ELF-1 (cell line): ENCODE measurements around the gene IFT81.
"Not testable (repeated sequence)": the region's sequence is repeated elsewhere in the genome, so short reads cannot be mapped to it uniquely, and the experiment has no call there.

Experiments used
- DNase-seq: peaks from one replicate; pipeline ENCODE4 v3.0.0-alpha.2; 2016; ENCODE audit warnings: low read depth, low spot score

The IFT81 gene

DNA sequence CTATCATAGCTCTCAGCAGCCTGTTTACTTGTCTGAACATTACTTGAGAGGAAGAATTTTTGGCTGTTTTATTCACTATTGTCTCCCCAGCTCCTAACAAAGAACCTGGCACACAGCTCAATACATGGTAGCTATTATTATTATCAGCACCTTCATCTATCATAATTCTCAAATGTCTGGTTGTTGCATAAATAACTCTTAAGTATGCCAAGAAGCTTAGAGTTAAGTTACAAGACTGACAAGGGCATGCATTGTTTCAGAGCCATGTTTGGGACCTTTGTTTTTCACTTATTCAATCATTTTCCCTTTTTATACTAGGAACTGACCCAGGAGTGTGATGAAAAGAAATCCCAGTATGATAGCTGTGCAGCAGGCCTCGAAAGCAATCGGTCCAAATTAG, 79.4 kb downstream of the IFT81 start:
- DNase-seq, result no peak

DNA sequence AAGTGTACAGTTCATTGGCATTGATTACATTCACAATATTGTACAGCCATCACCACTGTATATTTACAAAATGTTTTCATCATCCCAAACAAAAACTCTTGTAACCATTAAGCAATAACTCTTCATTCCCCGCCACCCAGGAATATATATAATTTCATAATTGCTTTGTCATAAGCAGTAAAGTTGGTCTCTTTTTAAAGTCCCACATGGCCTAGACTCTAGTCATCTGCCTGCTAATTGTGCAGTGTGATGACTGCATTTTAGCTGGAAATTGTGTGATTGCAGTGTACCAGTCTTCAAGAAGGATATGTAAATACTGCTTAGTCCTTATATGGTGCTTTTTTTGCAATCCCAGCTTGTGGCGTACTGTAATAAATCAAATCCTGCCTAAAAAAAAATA, 81.8 kb downstream of the IFT81 start:
- no peak for DNase-seq

DNA sequence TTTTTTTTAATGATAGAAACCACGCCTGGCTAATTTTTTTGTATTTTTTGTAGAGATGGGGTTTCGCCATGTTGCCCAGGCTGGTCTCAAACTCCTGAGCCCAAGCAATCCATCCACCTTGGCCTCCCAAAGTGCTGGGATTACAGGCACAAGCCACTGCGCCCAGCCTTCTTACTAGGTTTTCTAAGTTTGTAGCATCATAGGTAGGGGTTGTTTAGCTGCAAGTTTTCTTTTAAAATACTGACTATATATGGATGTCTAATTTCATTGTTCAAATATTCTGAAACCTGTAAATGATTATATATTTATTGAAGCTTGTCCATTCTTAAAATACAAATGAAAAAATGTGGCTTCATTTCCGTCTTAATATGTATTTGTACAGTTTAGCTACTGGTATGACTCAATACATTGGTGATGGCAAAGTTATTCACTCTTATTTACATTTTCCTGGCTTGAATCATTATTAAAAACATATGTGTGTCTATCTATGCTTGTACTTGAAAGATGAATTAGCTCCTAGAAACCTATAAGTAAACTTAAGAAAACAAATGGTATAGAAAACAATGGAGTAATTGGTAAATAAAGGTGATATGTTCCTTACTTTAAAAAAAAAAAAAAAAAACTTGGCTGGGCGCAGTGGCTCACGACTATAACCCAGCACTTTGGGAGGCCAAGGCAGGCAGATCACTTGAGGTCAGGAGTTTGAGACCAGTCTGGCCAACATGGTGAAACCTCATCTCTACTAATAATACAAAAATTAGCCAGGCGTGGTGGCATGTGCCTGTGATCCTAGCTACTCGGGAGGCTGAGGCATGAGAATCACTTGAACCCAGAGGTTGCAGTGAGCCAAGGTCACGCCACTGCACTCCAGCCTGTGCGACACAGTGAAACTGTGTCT, 87.7 kb downstream of the IFT81 start:
- not testable (repeated sequence) for DNase-seq

DNA sequence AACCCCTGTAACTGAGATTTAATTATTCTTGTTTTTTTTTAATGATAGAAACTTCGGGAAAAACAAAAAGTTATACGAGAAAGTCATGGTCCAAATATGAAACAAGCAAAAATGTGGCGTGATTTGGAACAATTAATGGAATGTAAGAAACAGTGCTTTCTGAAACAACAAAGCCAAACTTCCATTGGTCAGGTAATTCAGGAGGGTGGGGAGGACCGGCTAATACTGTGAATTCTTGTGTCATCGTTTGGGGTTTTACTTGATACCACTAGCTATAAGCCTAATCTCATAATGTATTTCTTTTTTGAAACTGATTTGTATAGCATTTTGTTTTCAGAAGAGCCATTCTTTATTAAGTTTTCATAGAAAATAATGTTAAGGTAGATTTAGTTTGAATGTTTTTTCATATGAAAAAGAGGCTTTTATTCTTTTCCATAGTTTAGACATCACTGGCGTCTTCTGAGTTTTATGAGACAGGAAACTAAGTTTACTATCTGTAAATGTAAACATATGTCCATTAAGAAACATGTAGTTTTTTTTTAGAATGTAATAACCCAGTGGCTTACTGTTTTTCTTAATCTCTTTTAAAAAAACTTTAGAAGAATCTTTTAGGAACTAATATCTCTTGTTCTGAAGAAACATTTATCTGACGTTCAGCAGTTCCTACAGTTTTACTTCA, 94.0 kb downstream of the IFT81 start:
- no peak for DNase-seq

DNA sequence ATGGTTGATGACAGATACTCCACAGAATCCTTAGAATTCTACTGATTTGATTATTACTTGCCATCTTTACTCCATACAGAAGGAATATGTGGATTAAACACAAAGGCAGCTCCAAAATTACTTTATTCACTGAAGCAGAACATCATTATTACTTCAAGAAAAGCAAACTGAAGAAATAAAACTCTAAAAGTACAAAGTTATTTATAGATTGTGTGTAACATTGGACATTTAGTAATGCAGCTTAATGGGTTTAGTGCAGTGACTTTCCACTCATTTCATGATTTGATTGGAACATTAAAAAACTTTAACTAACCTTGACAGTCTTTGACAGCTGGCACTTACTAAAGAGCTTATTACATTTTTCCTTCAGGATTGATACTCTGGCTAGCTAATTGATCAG, 97.9 kb downstream of the IFT81 start:
- DNase-seq, result no peak

DNA sequence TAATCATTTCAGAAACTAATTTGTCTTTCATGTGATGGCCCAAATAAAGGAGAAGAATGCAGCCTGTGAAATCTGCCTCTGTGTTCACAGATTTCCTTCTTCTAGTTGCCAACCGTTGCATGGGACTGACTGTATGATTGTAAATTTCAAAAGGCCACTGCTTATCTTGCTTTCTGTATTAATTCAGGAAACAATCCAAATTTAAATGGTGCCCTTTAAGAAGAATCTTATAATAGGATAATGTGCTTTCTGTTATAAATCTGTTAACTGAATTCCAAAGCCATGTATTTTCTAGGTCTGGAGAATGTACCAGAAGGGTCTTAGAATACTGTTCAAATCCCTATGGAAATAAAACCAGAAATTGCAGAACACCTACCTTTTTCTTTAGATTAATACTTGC, 98.3 kb downstream of the IFT81 start:
- DNase-seq, result no peak

DNA sequence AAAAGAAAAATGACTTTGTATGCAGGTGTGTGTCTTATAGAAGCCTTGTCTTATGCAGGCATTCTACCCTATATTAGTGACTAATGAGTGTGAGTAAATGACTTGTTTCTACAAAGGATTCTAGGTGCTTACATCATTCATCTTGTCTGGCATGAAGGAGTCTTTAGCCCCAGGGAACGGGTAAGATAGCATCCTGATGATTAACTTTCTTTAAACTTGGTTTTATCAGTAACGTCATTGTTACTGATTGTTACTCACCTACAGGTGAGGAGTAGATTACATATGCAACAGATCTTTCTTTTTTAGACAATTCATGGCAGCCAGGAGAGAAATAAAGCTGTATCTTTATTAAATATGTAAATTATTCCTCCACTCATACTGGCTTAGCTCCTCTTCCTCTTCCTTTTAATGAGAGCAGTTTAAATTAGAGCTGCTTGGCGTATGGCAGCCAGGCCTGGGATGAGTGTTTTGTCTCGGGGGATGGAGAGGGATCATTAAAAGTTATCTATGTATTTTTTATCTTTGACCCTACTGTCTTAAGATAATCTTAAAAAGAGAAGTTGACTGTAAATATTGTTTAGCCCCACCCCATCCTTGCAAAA, 99.7 kb downstream of the IFT81 start:
- no peak for DNase-seq

DNA sequence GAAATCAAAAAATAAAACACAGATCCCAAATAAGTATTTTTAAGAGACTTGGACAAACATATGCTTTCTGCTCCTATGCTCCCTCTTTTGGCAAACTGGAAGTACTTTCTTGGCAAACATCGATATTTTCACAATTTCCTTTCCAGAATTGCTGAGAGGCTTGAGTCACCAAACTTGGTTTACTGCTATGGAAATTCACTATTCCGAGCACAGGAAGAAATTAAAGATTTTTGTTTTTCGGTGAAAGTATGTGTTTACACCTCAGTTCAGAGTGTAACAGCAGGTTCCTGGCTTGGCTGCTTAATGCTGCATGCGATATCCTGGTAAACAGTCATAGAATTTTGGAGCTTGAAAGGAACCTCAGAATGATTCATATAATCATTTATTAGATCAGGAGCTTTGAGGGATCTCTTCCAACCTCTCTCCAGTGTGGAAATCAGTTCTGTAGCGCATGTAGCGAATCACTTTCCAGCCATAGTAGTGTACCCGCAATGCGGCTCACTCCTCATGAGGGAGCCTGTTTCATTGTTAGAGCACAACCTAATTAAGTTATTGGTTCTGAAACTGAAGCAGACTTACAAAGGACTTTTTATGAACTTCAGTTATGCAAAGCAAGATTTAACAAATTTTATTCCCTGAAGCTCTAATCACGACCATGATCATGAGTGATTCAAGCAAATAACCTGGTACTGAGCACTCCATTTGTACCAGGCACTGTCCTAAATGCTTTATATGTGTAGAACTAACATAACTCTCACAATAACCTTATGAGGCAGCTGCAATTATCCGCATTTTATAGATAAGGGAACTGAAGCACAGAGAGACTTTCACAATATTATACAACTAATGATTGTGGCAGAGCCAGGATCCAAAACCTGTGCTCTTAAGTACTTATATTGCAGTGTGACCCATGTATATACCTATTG, 100.5 kb downstream of the IFT81 start:
- no peak for DNase-seq

DNA sequence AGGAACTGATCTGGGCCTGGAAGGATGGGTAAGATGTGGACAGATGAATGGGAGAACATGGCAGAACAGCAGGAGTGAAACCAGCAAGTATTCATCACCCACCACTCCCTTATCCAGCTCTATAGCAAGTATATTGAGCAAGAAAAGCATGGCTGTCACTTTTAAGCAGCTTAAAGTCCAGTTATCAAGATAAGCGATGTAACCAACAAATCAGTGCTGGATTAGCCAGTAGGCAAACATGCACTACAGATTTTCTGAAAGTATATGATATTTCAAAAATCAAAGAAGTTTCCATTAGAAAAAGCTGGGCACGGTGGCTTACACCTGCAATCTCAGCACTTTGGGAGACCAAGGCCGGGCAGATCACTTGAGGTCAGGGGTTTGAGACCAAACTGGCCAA, 103.0 kb downstream of the IFT81 start:
- DNase-seq, result no peak

DNA sequence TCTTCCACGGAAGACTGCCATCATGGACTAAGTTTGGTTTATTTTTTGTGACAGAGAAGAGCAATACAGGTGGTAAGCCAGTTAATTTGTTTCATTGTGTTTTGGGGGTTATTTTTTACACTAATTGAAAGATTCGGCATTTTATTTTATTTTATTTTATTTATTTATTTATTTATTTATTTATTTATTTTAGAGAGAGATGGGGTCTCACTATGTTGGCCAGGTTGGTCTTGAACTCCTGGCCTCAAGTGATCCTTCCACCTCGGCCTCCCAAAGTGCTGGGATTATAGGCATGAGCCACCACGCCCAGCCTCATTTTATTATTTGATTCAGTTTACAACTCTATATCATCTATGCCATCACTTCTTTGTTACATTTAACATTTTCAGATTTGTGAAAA, 104.2 kb downstream of the IFT81 start:
- DNase-seq, result not testable (repeated sequence)

DNA sequence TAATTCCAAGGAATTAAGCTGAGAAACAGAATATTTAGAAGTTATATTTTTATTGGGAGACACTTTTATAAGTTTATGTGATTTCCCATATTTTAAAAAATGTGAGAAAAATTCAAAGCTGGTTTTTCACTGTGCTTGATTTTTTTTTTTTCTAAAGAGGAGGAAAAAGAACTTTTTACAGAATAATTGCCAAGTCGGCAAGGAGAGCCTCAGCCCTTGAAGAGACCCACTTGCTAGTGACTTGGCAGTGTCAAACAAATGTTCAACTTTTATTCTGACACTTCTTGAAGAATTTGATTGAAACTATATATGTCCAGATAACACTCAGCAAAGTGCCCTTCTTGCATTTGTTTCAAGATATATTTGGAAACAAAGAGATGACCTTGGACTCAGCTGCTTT, 104.6 kb downstream of the IFT81 start:
- no peak for DNase-seq

DNA sequence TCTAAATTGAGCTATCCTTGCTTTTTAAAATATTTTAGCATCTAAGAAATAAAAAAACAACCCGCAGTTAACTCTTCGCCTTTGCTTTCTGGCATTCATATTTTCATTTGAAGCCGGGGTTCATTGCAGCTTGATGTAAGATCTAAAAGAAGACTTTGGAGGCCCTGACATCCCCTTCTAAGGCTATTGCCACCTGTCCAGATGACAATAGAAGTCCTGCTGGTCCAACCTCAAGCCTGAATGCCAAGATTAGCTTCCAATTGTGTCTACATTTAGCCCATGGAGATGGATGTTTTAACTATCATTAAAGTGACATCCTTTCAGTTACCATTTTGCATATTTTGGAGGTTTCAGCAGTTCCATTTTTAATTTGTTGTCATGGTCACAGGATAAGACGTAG, 105.3 kb downstream of the IFT81 start:
- DNase-seq, result no peak

DNA sequence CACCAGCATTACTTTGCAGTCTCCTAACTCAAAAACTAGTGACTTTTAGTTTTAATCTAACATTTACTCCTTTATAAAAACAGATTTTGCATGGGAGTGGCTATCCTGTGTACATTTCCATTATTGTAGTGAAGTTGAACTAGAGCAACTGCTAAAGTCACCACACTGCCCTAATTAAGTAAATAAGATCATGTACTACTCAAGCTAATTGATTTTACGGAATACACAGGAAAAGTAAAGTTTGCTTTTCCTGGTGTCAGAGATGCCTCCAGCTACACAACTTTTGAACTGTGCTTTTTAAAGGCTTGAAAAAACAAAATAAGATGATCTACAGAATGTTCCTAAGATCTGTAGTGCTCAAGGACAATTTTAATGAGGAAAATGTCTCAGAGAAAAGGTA, 106.5 kb downstream of the IFT81 start:
- no peak for DNase-seq

DNA sequence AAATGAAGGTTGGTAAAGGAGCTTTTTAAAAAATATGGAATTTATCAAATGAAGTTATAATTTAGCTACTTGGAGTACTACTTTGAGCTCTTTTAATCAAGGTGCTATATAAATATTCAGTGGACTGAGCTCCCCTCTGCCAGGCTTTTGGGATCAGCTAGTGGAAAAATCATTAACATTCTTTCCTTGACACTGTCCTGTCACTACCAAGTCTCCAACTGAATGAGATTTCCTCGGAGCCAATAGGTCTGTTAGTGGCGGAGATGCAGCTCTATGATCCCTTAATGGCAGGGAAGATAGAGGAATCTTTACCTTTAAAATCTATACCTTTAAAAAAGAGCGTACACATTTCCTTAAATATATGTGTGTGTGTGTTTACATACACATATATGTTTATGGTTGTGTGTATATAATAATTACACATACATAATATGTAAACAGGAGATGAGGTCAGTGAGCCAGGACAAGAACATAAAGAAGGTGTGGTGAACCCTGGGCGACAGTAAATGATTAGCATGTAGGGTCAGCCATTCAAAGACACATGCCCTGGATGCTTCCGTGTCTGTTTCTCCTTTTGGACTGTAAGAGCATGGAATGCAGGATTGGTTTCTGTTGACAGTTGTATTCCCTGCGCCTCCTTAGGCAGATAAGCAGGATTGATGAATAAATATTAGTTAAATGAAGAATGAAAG, 109.2 kb downstream of the IFT81 start:
- DNase-seq, result no peak

DNA sequence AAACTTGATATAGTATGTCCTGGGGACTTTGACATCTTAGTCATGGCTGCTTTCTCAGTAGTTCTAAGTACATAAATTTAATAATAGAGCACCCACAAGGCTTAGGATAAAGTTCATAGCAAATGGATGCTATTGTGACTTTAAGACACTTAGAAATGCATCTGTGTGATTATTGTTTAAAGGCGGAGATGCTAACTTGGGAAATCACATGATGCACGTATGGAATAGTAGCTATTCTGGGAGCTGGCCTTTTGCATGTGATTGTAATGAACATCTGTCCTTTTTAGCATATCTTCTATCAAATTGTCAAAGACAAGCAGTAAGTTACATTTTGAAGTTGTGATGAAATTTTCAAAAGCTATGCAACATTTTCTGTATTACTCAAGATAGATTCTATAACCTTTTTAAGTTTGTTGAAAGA, 110.2 kb downstream of the IFT81 start:
- DNase-seq, result no peak

DNA sequence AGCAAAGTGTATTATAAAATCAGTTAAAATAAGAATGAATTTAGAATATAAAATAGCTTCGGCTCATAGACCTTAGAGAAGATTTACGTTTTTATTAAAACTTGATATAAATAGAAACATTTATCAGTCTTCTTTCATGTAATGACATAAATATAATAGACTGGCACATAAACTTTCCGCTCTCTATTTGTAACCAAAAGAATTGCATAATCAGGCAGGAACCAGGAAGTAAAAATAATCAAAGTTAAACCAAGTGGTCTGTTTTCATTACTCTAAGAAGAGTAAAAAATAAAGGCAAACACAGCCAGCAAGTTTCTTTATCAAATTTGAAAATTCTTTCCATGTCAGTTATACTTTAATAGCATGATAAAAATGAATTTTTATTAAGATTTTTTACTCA, 110.6 kb downstream of the IFT81 start:
- DNase-seq, result no peak

DNA sequence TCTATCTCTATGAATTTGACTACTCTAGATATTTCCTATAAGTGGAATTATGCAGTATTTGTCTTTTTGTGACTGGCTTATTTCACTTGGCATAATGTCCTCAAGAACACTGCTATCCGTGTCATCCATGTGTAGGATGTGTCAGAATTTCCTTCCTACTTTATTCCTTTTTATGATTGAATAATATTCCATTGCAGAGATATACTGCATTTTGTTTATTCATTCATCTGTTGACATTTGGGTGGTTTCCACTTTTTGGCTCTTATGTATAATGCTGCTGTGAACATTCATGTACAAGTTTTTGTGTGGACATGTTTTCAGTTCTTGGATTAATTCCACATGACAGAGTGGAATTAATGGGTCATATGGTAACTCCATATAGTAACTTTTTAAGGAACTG, 111.2 kb downstream of the IFT81 start:
- DNase-seq, result no peak

DNA sequence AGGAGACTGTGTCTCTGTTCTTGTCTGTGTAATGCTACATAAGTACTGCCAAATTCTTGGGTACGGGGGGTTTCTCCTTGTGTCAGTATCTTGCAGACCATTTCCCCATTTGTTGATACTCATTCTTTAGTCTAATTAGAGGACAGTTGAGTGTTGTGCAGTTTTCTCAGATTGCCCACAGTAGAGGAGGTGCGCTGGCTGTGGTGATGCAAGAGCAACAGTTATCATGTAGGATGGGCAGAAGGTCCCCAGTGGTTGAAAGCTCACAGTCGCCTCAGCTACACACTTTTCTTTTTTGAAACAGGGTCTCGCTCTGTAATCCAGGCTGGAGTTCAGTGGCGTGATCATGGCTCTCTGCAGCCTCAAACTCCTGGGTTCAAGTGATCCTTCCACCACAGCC, 119.1 kb downstream of the IFT81 start:
- no peak for DNase-seq

DNA sequence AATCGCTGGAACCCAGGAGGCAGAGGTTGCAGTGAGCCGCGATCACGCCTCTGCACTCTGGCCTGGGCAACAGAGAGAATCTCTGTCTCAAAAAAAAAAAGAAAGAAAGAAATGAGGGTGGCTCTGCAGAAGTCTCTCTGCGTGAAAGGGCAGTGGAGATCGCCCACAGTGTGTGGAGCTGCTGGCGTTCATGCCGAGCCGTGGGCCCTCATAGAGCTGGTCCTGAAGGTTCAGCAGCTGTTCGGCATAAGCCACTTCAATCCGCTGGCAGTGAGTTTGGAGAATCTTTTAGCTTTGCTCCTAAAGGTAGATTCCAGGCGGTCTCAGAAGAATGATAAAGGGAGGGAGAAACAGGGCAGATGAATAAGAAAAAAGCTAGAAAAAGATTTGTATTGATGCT, 120.2 kb downstream of the IFT81 start:
- peak; percentile 23 for DNase-seq

DNA sequence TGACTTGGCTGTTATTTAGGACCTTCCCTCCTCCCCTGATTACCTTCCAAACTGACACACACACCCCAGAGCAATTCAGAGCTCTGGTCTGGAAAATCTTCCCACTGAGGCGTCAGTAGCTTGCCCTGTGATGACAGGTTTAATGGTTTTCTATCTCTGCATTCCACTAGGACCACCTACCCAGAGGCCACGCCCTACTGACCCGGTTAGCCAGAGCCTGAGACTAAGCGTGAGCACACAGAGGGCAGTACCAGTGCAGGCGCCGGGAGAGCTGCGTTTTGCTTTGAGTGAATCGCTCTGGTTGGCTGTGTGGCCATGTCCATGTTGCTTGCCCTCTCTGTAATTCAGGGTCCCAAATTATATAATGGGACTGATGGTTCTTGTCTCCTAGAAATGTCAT, 120.7 kb downstream of the IFT81 start:
- DNase-seq, result peak; percentile 92

DNA sequence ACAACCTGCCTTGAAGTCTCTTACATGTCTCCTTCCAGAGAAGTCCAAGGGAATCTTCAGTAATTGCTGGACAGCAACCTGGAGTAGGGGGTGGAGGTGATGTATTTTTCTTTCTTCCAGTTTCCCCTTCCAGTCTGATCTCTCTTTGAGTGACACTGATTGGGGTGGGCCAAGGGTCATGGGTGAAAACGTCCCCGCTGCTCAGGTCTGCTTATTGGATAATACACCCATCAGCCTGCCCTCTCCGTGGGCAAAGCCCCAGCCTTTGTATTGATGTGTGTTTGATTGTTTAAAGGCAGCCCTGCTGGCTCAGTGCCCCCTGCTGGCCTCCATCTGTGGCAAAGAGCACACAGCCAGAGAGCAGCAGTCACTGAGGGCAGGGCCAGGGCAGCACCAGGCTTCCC, 121.2 kb downstream of the IFT81 start:
- peak; percentile 72 for DNase-seq
